Fibroblast of gingiva (primary cell): ENCODE measurements around the gene CAMK2B.

ENCODE experiments used
- DNase-seq: peaks from one replicate; pipeline ENCODE4 v3.0.0-alpha.2; 2011; ENCODE audit warnings: low read depth

CAMK2B gene

DNA sequence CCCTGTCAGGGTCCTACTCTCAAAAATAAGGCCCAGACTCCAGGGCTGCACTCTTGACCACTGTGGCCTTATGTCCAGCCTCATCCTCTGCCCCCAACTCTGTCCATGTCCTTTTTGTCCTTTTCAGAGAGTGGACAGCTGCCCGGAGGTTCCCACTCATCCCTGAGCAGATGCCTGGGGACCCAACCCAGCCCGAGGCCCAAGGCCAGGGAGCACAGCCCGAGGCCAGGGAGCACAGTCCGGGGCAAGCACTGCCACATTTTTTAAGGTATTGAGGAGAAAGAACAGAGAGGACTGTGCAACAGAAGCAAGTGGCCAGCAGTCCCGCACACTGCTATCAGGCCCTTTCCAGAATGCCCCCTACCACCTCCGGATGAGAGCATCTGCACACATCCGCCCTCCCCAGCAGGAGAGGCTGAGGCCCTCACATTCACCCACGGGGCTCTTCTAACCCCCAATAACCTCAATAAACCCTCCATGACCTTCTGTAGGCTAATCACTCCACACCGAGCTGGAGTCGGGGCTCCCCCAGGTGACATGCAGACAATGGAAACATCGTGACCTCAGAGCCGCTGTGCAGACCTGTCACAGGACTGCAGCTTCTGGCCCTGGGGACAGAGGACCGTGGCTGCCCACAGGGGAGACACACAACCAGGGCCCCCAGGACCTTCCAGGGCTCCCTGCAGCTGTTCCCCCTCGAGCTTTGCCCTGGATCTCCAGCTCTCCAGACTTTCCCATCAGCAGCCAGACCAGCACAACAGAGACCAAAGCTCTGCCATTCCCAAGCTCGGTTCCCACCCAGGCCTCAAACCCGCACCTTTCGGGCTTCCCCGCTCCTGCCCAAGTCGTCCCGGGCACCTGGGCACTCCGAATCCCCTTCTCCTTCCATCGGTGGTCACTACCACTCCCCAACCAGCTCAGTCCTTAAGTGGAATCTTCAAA lies 51.4 kb downstream of the CAMK2B start:
- DNase-seq = no peak

DNA sequence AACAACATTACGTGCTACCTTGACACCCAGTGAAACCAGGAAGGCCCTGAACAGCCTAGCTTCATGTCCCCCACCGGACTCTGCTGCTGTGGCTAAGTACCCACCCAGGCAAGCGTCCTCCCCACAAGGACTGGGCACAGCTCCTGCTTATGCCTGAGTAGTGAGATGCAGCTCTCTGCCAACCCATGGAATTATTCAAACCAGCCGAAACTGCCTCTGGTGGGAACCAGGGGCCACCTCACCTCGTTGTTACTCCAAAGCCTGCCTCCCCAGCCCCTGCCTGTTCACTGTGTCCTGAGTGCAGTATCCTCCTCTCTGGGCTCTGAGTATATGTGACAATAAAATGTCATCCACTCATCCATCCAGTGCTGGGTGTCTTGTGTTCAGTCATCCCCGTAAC lies 52.4 kb downstream of the CAMK2B start:
- no peak for DNase-seq

DNA sequence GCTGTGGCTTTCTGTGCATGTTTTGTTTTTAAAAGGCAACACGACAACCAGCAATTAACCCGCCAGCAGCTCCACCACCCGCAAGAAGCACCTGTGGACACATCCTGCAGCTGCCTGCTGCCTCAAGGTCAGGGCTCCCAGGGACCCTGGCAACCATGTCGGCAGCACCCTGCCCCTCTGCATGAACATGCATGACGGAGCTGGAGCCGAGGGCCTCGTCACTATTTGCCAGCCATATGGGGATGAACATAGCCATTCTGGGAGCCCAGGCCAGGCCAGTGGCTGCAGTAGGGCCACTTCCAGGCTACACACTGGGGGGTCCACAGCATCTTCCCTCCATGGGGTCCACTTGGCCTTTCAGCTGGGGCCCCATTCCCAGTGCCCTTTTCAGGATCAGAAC lies 52.9 kb downstream of the CAMK2B start:
- DNase-seq = no peak

DNA sequence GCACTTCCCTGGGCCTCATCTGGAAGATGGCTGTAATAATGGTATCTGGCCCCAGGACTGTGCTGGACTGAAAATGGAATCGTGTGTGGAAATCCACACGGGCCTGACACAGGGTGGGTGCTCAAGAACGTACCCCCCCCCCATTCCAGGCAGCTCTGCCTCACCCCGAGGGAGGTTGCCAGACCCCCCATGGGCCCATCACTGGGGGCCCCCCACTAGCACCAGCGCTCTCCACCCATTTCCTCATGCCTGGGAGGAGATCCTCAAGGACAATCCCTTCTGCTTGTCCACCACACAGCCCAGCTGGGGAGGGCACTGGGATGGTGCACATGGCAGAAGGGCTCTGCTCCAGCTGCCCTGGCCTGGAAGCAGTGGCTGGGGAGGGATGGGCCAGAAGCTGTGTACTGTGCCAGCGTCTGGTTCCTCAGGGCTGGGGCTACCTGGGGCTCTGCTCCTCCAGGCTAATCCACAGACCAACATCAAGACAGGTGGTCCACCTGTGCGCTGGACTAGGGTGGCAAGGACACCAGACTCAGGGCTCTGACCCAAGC lies 55.4 kb downstream of the CAMK2B start:
- no peak for DNase-seq

DNA sequence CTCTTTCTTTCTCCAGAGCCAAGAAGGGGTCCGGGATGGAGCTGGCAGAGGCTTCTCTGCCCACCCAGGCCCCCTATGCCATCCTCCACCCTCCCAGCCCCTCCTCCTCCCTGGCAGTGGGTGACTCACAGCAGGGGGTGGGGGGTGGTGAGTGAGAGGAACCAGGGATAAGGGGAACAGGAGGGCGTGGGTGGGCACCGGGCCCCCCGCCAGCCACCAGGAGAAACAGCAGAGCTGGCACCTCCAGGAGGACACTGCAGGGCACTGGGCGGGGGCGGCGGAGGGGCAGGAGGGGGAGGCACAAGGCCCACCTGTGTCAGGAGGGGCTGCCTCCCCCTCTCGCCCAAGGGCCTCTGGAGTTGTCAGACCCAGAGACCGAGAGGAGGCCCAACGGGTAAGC lies 56.0 kb downstream of the CAMK2B start:
- no peak for DNase-seq

DNA sequence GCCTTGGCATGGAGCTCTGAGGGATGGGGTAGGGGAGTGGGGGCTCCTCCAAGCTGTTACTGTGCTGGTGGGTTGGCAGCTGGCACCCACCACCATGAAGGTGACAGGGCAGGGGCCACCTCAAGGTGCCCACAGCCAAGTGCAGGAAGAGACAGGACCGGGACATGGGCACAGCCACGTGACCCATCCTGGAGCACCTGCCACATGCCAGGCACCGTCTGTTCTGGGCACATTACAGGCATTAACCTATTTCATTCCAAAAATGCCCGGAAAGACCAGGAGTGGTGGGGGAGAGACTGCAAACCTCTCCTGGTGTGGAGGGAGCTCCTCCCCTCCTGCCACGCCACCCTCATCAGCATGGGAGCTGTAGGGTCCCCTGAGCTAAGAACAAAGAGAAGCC lies 56.7 kb downstream of the CAMK2B start:
- DNase-seq = no peak

DNA sequence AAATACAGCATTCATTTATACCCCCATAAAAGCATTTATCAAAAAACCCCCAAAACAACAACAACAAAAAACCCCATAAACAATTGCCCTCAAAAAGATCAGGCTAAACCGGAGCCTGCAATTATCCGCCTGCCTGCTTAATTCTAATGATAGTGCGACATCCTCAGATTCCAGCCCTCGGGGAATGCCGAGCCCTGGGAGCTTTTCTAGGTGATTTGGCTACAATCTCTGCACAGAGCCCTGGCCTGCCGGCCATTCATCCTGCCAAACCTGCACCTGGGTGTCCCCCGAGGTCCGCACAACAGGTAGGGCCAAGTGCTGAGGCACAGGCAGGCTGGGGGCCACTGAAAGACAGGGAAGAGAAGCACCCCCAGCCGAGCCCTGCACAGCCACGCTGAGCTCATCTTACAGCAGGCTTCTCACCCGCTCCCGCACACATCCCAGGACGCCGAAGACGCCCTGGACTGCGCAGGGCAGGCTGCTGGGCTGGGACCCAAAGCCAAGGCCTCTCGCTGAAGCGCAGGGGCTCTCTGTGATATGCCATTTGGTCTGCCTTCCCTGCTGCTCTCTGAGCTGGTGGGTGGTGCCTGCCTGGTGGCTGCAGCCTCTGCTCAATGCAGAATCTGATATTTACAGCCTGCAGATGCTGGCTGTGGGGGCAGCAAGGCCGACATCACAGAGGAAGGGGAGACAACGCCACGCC lies 57.5 kb downstream of the CAMK2B start:
- no peak for DNase-seq

DNA sequence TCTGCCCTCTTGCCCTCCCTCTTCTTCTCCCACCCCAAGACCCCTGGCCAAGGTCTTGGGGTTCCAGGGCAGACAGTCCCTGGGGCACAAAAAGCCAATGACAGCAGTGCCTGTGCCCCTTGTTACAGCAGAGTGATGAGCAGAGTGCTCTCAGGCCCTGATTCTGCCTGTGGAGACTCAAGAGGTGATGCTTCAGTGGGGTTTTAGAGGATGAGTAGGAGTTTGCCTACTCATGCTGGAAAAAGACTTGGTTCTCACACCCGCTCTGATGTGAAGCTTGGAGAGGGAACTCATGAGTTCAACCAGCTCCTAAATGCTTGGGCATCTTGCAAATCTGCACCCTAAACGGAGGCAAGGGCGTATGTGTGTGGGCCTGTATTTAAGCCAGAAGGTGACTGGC lies 58.2 kb downstream of the CAMK2B start:
- DNase-seq = no peak

DNA sequence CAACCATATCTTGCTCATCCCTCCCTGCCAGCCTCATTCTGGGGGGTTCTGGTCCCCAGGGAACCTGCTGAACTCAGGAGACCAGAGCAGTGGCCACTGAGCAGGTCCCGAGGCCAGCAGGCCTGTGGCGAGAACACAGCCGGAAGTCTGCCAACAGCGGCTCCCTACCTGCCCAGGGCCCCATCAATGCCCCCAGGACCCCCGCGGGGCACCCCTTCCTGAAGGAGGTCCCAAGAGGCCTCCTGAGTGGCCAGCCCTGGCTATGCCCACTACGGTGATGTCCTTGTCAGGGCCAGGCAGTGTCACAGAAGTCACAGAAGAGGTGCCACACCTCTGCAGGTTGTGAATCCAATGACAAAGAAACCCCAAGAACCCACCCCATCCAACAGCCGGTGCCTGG lies 58.9 kb downstream of the CAMK2B start:
- no peak for DNase-seq

DNA sequence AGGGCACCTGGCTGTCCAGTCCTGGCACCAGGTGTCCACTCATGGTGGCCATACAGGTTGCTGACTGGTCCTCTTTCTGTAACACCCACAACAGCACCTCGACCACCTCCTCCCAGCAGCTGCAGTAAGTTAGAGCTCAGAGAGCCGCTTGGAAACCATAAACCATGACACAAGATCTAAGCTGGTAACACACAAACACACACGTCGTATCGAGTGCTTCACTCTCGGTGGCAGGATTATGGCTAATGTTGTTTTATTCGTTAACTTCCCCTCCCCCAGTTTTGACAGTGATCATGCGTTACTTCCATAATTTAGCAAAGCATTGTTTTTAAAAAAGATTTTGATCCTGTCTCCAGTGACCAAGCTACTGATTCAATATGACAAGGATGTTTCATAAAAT lies 59.7 kb downstream of the CAMK2B start:
- no peak for DNase-seq

DNA sequence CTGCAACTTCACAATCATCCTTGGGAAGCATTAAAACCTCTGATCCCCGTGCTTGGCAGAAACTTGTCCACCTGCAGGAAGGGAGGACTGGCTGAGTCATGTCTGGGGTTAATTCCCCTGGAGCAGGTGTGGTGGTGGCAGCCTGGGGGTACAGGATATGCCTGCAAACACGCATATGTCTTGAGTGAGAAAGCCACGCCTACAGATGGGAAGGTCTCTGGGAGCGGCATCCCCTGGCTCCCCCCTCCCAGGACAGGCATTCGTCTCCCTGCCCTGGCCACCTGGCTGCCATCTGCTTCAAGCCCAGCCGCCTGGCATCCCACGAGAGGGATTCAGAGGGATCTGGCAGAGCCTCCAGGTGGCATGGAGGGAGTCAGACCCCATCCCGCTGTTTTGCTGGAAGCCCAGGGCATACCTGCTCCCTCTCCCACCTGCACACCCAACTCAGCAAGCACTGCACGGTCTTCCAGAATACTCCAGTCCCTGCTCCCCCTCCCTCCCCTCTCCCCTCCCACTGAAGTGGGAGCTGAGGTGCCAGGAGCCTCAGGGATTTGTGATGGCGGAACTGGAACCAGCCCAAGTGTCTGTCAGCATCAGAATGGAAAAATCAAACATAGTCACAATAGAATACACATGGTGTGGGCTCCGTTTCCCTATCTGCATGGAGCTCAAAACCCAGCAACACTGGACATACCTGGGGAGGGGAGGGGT lies 61.0 kb downstream of the CAMK2B start:
- DNase-seq = no peak

DNA sequence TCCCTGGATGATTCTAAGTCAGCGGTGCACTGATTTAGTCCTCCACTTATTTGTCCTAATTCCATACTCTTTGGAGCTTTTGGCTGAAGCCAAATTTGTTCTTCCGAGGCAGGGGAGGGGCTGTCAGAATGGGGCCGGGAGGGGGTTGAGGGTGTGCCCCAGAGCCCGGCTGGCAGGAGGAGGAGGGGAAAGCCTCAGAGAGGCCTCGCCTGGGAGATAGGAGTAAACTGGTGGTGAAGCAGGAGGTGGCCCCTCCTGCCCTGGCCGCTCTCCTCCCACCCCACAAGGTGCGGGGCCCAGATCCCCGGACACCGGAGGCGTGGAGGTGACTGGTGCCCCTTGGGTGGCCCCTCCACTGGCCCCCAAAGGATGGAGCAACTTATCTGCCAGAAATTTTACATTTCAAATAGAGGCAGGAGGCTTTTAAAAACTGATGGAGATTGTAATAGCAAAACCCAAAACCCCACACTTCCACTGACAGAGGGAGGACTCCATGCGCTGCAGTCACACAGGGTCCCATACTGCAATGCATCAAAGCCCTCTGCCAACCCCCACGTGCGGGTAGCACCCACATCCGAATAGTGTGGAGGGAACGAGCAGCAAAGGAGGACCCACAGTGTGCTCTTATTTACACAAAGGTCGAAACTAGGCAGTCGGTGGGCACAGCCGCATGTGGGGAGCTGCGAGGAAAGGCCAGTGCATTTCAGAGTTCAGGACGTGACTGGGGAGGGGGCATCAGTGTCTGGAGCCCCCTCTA lies 61.9 kb downstream of the CAMK2B start:
- no peak for DNase-seq

DNA sequence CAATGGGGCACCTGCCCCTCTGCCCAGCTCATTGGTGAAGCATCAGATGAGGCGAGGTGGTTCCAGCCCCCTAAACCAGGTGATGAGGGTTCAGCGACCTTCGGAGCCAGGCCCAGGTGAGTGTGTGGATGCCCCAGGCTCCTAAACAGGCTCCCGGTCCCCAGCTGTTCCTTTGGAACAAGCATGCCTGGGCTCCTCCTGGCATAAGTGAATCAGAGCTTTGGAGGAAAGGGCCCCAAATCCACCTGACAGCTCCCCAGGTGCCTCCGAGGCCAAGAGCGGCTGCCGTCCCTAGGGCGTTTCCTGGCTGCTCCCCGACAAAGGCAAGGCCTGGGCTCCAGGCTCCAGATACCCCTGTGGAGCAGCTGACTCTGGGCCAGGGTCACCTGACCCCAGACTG lies 63.4 kb downstream of the CAMK2B start:
- DNase-seq = no peak

DNA sequence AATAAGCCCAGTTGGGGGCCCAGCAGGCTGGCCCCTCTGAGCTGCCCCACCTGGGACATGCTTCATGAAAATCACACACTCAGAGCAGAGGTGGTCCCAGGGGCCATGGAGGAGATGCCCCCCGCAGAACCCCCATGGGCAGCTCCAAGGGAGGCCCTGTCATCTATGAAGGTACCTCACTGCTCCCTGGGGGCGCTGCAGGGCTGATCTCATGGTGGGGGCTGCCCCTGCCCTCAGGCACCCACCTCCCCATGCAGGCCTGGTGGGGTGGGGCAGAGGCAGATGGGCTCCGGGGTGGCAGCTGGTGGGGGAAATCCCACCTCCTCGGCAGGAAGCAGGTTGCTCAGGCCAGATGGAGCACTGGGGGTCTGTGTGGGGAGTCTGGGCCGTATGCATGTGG lies 64.2 kb downstream of the CAMK2B start:
- no peak for DNase-seq

DNA sequence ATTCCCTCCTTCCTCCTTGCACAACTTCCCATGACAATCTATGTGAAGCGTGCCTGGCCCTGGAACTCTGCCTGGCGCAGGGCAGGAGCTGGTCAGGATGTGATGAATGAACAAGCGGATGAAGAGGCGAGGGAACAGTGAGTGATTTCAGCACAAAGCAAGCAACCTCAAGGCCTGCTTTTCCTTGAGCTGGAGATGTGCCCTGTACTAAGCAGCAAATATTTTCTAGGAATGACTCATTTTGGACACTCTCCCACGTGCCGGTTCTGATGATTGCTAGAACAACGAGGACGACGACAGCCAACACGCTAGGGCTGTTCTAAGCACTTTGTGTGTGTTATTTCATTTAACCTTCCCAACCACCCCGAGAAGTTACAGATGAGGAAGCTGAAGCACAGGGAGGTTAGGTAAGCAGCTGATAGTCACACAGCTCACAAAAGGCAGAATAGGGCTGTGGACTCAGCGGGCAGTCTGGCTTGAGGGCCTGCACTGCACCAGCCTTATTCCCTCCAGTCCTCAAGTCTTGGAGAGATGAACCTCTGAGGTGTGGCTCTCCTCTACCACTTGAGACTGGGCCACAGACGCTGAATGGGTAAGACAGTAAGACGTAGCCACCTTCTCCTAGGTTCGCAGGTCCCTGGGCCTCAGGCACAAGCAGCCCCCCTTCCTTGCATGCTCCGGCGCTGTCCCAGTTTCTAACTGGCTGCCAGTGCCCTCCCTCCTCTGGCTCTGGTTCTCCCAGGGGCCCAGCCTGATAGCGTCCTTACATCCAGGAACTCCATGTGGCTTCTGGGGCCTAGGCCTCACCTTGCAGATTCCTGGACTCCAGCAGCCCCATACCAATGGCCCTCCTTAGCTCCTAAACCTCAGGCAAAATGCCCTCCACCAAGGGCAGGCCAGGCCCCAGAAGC lies 65.6 kb downstream of the CAMK2B start:
- peak; percentile 95 for DNase-seq

DNA sequence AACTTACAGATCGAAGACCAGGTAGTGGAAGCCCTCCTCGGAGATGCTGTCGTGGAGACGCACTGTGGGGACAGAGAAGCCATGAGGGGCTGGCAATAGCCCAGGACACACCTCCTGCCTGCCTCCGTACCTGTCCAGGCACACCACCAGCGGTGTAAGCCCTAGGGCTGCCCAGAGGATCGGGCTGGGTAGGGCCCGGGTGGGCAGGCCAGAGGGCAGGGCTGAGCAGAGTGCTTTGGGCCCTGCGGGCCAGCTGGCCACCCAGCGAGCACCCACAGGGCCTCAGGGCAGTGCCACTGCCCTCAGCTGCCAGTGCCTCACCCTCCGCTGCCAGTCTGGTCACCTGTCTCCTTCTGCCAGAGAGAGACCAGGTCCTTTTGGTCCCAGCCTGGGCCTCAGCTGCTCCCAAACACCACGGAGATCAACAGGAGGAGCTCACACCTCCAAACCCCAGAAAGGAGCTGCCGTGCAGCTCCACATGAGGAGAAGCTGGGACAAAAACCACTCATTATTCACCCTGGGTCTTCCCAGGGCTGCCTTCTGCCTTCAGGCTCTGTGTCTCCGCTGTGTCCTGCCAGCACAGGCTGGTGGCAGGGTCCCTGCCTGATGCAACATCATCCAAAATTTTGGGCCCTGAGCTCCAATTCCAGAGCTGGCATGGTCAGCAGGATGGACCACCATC lies 66.4 kb downstream of the CAMK2B start:
- DNase-seq = no peak

DNA sequence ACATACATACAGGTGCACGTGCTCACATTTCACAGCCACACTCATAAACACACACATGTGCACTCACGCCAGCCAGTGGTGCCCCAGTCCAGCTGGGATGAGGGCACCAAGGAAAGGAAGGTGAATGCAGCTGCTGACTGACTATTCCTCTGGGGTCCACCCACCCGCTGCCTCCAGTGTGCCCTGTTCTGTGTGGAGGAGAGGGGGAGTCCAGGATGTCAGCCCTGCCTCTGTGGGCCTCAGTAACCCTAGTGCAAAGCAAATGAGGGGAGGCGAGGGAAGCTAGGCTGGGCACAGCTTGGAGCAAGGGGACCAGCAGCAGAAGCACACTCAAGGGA lies 67.0 kb downstream of the CAMK2B start:
- no peak for DNase-seq

DNA sequence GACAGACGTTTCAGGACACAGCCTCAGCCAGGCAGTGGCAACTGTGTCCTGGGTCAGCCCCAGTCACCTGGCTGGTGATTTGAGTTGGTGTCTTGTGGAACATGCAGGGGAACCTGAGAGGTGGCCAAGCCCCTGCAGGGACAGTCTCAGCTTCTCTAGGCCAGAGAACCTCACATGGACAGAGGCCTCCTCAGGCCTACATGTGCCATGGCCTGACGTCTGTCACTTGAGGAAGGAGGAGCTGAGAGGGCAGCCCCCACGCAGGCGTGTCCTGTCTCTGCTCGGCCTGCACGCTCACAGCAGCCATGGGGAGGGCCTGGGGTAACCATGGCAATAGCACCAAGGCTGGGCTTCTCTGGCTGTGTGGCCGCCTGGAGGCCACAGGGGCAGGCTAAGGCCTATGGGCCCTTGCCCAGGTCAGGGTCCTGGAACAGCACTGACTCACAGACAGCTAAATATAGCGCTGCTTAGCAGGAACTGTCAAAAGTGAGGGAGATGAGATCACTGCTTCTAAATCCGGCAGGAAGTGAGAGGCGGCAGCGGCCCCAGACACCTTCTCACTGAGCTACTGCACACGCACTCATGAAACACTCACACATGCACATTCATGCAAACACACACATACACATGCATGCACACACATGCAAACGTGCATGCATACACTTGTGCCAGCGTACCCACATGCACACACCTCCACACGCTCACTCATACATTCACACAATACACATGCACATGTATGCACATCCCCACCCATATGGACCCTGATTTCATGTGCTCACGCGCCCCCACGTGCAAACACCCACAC lies 67.6 kb downstream of the CAMK2B start:
- DNase-seq = peak; percentile 60

DNA sequence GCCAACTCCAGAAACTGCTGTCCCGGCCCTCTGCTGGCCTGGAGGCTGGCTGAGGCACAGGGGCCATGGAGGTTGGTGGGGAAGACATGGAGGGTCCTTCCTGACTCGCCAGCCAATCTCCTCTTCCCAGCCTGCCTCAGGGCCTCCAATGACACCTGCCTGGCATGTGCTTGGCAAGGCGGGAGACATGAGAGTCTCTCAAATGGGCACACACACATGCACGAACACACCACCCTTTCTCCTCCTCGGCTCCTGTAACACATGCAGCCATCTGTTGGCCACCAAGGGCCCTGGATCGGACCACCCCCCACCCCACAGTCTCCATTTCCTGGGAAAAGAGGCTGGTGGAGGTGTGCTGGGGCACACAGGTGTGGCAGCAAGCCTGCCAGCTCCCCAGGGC lies 68.2 kb downstream of the CAMK2B start:
- no peak for DNase-seq
